Measurements from ENCODE around the gene FBLN1. TPM values are rescaled to one million over a fixed set of nuclear protein-coding genes. Genes with fewer than 3 reads are reported as not detected.

FBLN1 gene
- total RNA-seq, 2 experiments from 2014 or later: not detected

DNA sequence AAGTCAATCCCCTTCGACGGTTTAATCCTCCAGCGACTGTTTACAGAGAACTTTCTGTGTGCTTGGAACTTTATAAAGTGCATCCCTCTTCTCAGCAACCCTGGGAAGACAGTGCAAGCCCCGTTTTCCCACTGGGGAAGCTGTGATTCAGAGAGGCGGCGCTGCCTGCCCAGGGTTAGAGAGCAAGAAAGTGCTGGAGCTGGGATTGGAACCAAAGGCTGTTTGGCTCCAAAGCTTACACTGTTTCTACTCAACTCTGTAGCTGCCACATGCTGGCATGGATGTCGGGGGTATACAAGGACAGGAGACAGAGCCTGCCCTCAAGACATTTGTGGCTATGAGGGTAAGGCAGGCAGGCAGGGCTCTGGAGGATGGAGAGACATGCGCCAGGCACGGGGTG, 13.0 kb downstream of the FBLN1 start:
- Mint-ChIP-seq H3K27me3 (no peaks in the 10 kb centered on the region), H3K4me1 (no peaks in the 10 kb centered on the region), H3K36me3 (ENCODE audit: low read depth) (no peaks in the 10 kb centered on the region), H3K4me3 (no peak overlapping the region), H3K27ac (no peak overlapping the region), H3K9me3 (no peaks in the 10 kb centered on the region)
- no peak for DNase-seq
- ChIA-PET CTCF (no interaction called here), POLR2A (no interaction called here)

DNA sequence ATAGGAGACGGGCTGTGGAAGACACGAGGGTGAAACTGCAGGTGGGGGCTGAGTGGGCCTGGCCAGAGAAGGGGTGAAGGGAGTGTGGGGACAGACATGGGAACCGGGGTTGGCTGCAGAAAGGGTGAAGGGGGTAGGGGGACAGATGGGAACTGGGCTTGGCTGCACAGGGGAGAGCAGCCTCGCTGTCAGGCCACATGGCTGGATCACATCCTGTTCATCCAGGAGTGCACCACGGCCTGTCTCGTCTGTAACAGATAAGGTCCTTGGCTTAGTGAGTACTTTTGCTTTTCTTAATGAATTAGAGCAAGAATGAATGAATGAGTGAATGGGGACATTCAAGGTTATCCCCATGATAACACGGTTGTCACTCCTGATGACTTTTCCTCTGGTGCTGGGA, 13.5 kb downstream of the FBLN1 start:
- POLR2A ChIA-PET: no interaction called here
- H3K36me3 Mint-ChIP-seq (ENCODE audit: low read depth): no peaks in the 10 kb centered on the region

DNA sequence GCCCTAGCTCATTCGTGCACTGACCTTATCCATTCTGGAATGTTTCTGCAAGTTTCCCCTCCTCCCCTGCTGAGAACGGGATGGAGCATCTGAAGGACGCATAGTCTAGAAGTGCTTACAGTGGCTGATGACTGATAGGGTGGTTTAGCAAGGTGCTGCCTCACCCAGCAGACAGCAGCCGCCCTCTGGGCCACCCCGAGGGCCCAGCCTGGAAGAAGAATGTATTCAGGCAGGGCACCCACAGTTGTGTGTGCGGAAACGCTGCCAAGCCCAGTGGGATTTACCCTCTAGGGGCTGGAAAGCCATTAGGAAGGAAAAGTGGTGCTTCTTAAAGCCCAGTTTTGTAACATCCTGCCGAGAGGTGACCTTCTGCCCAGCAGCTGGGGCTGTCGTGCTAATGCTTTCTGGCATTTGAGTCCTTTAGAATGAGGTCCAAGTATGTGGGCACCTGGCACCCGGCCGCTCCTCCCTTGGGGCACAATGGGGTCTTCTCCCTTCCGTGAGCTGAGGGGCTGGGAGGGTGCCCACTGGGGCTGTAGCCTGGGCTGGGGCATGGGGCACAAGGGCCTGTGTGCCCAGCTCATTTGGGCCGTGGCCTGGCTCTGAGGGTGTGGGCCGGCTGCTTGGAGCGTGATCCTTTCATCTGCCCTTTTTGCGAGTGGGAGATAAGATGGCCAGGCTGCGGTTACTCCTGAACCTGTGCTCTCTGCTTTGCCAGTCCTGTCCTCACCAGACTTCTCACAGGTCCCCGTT, 14.4 kb downstream of the FBLN1 start:
- no peaks in the 10 kb centered on the region for H3K4me1 Mint-ChIP-seq
- no peak overlapping the region for H3K4me3 Mint-ChIP-seq
- POLR2A ChIA-PET: no interaction called here
- H3K27me3 Mint-ChIP-seq: no peaks in the 10 kb centered on the region
- no peak for DNase-seq
- H3K9me3 Mint-ChIP-seq: no peaks in the 10 kb centered on the region
- H3K27ac Mint-ChIP-seq: no peak overlapping the region
- no peaks in the 10 kb centered on the region for H3K36me3 Mint-ChIP-seq (ENCODE audit: low read depth)
- CTCF ChIA-PET: no interaction called here

More for the DNA sequence above, 13.5 kb downstream of the FBLN1 start:
- no peak overlapping the region for H3K4me3 Mint-ChIP-seq
- no peak for DNase-seq
- CTCF ChIA-PET: no interaction called here
- no peak overlapping the region for H3K27ac Mint-ChIP-seq
- no peaks in the 10 kb centered on the region for H3K27me3 Mint-ChIP-seq
- H3K9me3 Mint-ChIP-seq: no peaks in the 10 kb centered on the region
- H3K4me1 Mint-ChIP-seq: no peaks in the 10 kb centered on the region

DNA sequence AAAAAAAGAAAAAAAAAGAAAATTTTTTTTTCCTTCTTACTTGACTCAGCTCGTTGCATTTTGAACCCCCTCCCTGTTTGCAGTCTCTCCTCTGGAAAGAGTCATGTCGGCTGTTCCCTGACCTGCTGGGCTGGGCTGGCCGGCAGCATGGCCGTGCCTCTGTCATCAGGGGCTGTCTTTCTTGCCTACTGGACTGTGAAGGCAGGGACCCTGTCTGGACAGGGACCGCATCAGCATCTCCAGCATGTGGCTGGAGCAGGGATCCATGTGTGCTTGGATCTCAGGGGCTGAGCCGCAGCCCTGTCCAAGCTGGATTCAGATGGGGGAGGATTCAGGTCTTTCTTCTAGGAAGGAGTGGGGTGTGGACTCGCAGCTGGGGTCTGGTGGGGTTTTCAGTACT, 15.5 kb downstream of the FBLN1 start:
- CTCF ChIA-PET: no interaction called here
- Mint-ChIP-seq H3K9me3 (no peaks in the 10 kb centered on the region), H3K27me3 (no peaks in the 10 kb centered on the region), H3K4me3 (no peak overlapping the region), H3K36me3 (ENCODE audit: low read depth) (no peaks in the 10 kb centered on the region), H3K4me1 (no peaks in the 10 kb centered on the region), H3K27ac (no peak overlapping the region)
- POLR2A ChIA-PET: no interaction called here
- DNase-seq: no peak

DNA sequence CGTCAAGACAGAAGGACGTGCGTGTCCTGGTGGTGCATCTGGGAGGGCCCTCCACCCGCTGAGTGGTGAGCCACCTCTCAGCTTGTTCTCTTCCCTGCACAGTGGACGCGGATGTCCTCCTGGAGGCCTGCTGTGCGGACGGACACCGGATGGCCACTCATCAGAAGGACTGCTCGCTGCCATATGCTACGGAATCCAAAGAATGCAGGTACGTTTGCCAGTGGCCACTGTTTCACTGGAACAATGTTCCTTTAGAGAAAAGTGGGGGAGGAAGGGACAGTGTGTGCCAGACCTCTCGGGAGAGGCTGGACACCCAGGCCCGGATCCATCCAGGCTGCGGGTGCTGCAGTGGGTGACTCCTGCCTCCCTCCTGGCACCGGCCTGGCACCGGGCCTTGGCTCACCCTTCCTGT, 15.9 kb downstream of the FBLN1 start:
- no peaks in the 10 kb centered on the region for H3K9me3 Mint-ChIP-seq
- H3K27ac Mint-ChIP-seq: no peak overlapping the region
- ChIA-PET CTCF (no interaction called here), POLR2A (no interaction called here)
- no peak for DNase-seq
- H3K4me1 Mint-ChIP-seq: no peaks in the 10 kb centered on the region
- H3K27me3 Mint-ChIP-seq: no peaks in the 10 kb centered on the region
- no peaks in the 10 kb centered on the region for H3K36me3 Mint-ChIP-seq (ENCODE audit: low read depth)
- no peak overlapping the region for H3K4me3 Mint-ChIP-seq

DNA sequence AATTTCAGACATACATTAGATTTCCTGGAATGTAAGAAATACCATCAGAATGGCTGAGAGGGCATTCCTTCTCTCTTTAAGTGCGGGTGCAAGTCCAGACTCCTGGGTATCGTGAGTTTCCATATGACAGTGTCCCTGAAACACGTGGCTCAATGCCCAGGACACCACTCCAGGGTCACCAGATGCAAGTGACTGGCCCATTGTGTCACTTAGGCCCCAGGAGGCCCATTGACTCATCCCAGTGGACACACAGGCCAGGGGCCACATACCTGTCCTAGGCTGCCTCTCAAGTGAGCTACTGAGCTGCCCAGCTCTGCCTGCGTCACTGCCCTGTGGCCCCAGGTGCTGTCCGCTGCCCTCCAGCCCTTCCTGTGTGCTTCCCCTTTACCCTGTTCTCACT, 18.5 kb downstream of the FBLN1 start:
- H3K27ac Mint-ChIP-seq: no peak overlapping the region
- no peak overlapping the region for H3K4me3 Mint-ChIP-seq
- no peaks in the 10 kb centered on the region for H3K9me3 Mint-ChIP-seq
- no peak for DNase-seq
- no peaks in the 10 kb centered on the region for H3K36me3 Mint-ChIP-seq (ENCODE audit: low read depth)
- no peaks in the 10 kb centered on the region for H3K27me3 Mint-ChIP-seq
- ChIA-PET POLR2A (no interaction called here), CTCF (no interaction called here)
- H3K4me1 Mint-ChIP-seq: no peaks in the 10 kb centered on the region

DNA sequence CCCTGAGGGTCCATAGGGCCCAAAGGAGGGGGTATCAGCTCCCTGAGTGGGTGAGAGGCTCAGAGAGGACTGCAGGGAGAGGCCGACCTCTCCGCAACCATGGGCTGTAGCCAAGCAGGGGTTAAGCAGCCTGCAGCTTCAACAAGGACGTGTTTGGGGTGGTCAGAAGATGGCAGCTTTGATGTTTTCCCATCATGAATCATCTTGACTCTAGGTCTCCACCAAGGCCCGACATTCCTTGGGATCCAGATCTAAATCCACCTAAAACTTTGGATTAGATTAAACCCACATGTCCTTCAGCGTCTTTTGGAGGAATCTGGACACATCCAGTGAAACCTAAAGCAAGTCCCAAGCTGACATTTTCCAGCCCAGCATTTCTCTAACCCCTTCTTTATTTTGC, 19.8 kb downstream of the FBLN1 start:
- no peaks in the 10 kb centered on the region for H3K4me1 Mint-ChIP-seq
- no peak overlapping the region for H3K4me3 Mint-ChIP-seq
- H3K27me3 Mint-ChIP-seq: no peaks in the 10 kb centered on the region
- POLR2A ChIA-PET: no interaction called here
- no peaks in the 10 kb centered on the region for H3K36me3 Mint-ChIP-seq (ENCODE audit: low read depth)
- H3K27ac Mint-ChIP-seq: no peak overlapping the region
- DNase-seq: no peak
- CTCF ChIA-PET: no interaction called here
- H3K9me3 Mint-ChIP-seq: no peaks in the 10 kb centered on the region

DNA sequence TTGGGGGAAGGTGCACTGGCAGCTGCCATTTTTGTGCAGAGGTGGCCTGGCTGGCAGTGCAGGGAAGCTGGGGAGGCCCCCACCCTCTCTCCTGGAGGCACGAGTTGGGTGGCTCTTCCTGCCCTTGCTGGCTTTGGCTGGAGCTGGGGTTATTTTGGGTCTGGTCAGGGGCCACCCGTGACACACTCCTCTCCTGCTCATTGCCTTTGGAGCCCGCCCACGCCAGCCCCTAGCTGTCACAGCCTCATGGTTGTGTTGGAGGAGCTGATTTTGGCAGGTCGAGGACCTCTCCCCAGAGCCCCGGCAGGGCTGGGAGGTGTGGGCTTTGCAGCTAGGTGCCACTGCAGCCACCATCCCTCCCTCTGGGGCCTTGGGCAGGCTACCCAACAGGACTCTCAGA, 21.5 kb downstream of the FBLN1 start:
- no peaks in the 10 kb centered on the region for H3K27me3 Mint-ChIP-seq
- no peaks in the 10 kb centered on the region for H3K36me3 Mint-ChIP-seq (ENCODE audit: low read depth)
- no peaks in the 10 kb centered on the region for H3K9me3 Mint-ChIP-seq
- ChIA-PET POLR2A (interaction anchor here (0.6 kb wide), 1 partner anchor 297 kb away, joined by 3 read pairs; no protein-coding TSS in a partner anchor), CTCF (no interaction called here)
- H3K27ac Mint-ChIP-seq: no peak overlapping the region
- H3K4me3 Mint-ChIP-seq: no peak overlapping the region
- no peak for DNase-seq
- no peaks in the 10 kb centered on the region for H3K4me1 Mint-ChIP-seq

DNA sequence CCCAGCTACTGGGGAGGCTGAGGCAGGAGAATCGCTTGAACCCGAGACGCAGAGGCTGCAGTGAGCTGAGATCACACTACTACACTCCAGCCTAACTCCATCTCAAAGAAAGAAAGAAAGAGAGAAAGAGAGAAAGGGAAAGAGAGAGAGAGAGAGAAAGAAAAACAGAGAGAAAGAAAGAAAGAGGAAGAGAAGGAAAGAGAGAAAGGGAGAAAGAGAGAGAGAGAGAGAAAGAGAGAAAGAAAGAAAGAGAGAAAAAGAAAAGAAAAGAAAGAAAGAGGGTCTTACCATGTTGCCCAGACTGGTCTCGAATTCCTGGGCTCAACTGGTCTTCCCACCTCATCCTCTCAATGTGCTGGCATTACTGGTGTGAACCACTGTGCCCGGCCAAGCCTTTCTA, 22.3 kb downstream of the FBLN1 start:
- POLR2A ChIA-PET: no interaction called here
- no peak overlapping the region for H3K4me3 Mint-ChIP-seq
- CTCF ChIA-PET: no interaction called here
- H3K27ac Mint-ChIP-seq: no peak overlapping the region
- H3K4me1 Mint-ChIP-seq: no peaks in the 10 kb centered on the region
- no peaks in the 10 kb centered on the region for H3K9me3 Mint-ChIP-seq
- no peaks in the 10 kb centered on the region for H3K36me3 Mint-ChIP-seq (ENCODE audit: low read depth)
- no peaks in the 10 kb centered on the region for H3K27me3 Mint-ChIP-seq
- DNase-seq: no peak

DNA sequence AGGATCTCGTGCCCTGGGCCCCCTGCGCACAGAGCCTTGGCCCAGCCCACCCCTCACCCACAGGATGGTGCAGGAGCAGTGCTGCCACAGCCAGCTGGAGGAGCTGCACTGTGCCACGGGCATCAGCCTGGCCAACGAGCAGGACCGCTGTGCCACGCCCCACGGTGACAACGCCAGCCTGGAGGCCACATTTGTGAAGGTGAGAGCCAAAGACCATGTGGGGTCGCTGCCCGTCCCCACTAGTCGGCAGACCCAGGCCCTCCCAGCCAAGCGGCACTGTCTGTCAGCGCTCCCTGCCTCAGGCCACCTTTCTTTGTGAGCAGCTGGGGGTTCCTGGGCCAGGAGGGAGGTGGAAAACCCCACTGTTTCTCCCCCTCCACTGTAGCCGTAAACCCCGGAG, 22.8 kb downstream of the FBLN1 start:
- Mint-ChIP-seq H3K4me3 (no peak overlapping the region), H3K27me3 (no peaks in the 10 kb centered on the region), H3K9me3 (no peaks in the 10 kb centered on the region), H3K27ac (no peak overlapping the region), H3K36me3 (ENCODE audit: low read depth) (no peaks in the 10 kb centered on the region), H3K4me1 (no peaks in the 10 kb centered on the region)
- DNase-seq: no peak
- POLR2A ChIA-PET: no interaction called here
- CTCF ChIA-PET: no interaction called here

DNA sequence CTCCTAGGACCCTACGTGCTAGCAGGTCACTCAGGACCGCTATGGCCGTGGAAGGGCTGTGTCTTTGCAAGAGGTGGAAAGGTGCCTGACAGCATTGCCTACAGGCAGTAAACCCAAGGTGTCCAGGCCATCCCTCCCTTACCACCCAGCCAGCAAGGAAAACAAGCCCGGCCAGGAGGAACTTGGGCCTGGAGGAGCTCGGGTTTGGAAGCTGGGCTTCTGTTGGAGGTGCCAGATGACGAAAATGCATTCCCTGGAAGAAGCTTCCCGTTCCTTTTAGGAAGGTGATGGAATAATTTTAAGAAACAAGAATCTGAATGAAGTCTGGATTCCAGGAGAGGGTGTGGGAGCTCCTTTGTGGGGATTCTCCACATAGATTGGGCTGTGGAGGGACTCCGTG, 23.6 kb downstream of the FBLN1 start:
- Mint-ChIP-seq H3K4me1 (no peaks in the 10 kb centered on the region), H3K27me3 (no peaks in the 10 kb centered on the region), H3K27ac (no peak overlapping the region), H3K4me3 (no peak overlapping the region), H3K36me3 (ENCODE audit: low read depth) (no peaks in the 10 kb centered on the region), H3K9me3 (no peaks in the 10 kb centered on the region)
- CTCF ChIA-PET: no interaction called here
- POLR2A ChIA-PET: no interaction called here
- DNase-seq: no peak

DNA sequence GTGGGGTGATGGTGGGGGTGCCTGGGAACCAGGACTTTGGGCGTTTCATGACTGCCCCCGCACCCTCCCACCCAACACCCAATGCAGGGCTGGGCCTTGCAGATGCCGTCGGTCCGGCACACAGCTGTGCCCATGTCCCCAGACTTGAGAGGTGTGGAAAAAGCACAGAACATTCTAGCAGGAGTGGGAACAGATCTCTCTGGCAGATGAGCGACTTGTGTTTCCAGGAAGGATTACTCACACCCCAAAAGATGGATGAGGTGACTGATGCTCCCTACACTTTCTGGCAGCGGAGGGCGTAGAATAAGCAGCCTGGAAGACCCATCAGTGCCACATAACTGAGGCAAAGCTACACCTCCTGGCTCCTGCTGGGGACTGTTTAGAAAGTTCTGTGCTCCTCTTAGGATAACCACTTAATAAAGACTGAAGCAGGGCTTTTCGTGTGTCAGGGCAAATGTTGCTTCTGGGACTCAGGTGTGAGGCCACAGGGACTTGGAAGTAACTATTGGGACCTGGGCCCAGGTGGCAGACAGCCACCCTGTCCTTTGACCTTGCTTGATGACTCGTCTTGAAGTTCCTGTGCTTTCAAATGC, 24.2 kb downstream of the FBLN1 start:
- H3K27ac Mint-ChIP-seq: peak overlapping the region; percentile 13
- H3K4me3 Mint-ChIP-seq: no peak overlapping the region
- no peaks in the 10 kb centered on the region for H3K27me3 Mint-ChIP-seq
- H3K9me3 Mint-ChIP-seq: no peaks in the 10 kb centered on the region
- CTCF ChIA-PET: no interaction called here
- no peaks in the 10 kb centered on the region for H3K4me1 Mint-ChIP-seq
- POLR2A ChIA-PET: no interaction called here
- no peak for DNase-seq
- no peaks in the 10 kb centered on the region for H3K36me3 Mint-ChIP-seq (ENCODE audit: low read depth)

DNA sequence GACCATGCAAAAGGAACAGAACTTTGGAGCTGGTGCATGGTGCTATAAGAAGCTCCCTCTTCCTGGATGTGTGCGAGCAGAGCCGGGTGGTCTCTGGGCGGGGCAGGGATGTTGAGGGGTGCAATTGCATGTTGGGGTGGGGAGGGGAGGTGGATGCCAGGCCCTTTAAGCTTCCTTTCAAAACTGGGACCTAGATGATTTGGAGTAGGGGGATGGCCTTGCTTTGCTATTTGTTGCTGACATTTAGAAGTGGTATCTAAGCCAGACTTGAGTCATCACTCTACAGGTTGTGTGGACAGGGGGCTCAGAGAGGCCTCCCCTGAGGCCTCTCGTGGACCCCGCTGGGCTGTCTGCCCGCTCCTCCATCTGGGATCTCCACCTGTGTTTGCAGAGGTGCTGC, 24.8 kb downstream of the FBLN1 start:
- H3K27me3 Mint-ChIP-seq: no peaks in the 10 kb centered on the region
- DNase-seq: no peak
- no peaks in the 10 kb centered on the region for H3K9me3 Mint-ChIP-seq
- no peaks in the 10 kb centered on the region for H3K36me3 Mint-ChIP-seq (ENCODE audit: low read depth)
- POLR2A ChIA-PET: no interaction called here
- H3K4me1 Mint-ChIP-seq: no peaks in the 10 kb centered on the region
- CTCF ChIA-PET: interaction anchor here (1.1 kb wide), 1 partner anchor 10 kb away, joined by 3 read pairs; no protein-coding TSS in a partner anchor
- H3K27ac Mint-ChIP-seq: no peak overlapping the region
- no peak overlapping the region for H3K4me3 Mint-ChIP-seq

DNA sequence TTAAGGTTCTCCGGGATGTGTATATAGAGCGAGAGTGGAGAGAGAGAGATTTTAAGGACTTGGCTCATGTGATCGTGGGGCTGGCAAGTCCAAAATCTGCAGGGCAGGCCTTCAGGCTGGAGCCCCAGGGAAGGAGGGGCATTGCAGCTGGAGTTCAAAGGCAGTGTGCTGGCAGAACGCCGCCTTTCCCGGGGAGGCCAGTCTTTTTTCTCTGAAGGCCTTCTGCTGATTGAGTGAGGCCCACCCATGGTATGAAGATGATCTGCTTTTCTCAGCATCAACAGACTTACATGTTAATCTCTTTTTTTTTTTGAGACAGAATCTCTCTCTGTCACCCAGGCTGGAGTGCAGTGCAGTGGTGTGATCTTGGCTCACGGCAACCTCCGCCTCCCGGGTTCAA, 25.4 kb downstream of the FBLN1 start:
- no peaks in the 10 kb centered on the region for H3K4me1 Mint-ChIP-seq
- no peaks in the 10 kb centered on the region for H3K36me3 Mint-ChIP-seq (ENCODE audit: low read depth)
- no peak overlapping the region for H3K4me3 Mint-ChIP-seq
- no peaks in the 10 kb centered on the region for H3K27me3 Mint-ChIP-seq
- no peaks in the 10 kb centered on the region for H3K9me3 Mint-ChIP-seq
- no peak overlapping the region for H3K27ac Mint-ChIP-seq
- POLR2A ChIA-PET: no interaction called here
- CTCF ChIA-PET: interaction anchor here (1.1 kb wide), 1 partner anchor 9 kb away, joined by 3 read pairs; no protein-coding TSS in a partner anchor
- DNase-seq: no peak
